Effector memory CD8-positive, alpha-beta T cell (primary cell): ENCODE results near the gene UBE2H.

Experiments
- ATAC-seq: fragments of 150-1000 bp; cut with Tn5 transposase; replicated peaks from 2 replicates; pipeline ENCODE4 v1.10.0; 2021; ENCODE audit warnings: mild to moderate bottlenecking, moderate library complexity
- DNase-seq, 3 experiments: peaks; one replicate each; pipeline ENCODE4 v3.0.0; 2021
- H3K27ac Mint-ChIP-seq, 2 donors: one replicate each; pipeline ENCODE4 v1.8.0; 2022; ENCODE audit warnings: mild to moderate bottlenecking in 2 of 2, mixed read lengths in 2 of 2, moderate library complexity in 2 of 2
- H3K27me3 Mint-ChIP-seq, 2 donors: one replicate each; pipeline ENCODE4 v1.8.0; 2022; ENCODE audit warnings: mixed read lengths in 2 of 2
- H3K36me3 Mint-ChIP-seq: one replicate; pipeline ENCODE4 v1.8.0; 2022; ENCODE audit warnings: mild to moderate bottlenecking, moderate library complexity, mixed read lengths; ENCODE audit not compliant: insufficient read depth
- H3K4me1 Mint-ChIP-seq, 2 donors: one replicate each; pipeline ENCODE4 v1.8.0; 2022; ENCODE audit warnings: low read depth in 2 of 2, mixed read lengths in 2 of 2
- H3K4me3 Mint-ChIP-seq, 2 donors: one replicate each; pipeline ENCODE4 v1.8.0; 2022; ENCODE audit warnings: mild to moderate bottlenecking in 2 of 2, mixed read lengths in 2 of 2, moderate library complexity in 2 of 2
- H3K9me3 Mint-ChIP-seq, 2 donors: one replicate each; pipeline ENCODE4 v1.8.0; 2022; ENCODE audit warnings: mixed read lengths in 2 of 2

The UBE2H gene

DNA sequence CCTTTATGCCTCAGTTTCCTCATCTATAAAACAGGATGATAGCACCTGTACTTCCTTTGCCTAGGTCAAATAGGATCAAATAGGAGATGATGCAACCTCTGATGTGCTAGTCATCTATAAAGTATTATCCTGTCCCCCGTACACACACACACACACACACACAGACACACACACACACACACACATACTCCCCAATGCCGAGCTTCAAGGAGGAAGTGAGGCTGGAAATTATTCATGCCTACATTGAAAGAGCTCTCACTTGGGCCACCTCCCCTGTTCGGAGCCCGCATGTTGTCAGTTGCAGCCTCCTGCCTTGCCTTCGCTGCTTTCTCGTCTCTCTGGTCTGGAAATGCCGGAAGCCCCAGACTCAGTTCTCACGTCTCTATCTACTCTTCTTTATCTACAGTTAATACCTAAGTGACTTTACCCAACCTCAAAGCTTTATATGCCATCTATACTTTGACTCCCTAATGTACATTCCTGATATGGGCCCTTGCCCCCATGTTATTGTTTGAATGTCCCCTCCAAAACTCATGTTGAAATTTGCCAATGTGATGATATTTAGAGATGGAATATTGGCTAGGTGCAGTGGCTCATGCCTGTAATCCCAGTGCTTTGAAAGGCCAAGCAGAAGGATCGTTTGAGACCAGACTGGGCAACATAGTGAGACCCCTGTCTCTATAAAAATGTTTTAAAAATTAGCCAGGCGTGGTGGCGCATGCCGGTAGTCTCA lies 6.9 kb upstream of the UBE2H start:
- DNase-seq (no peak), ATAC-seq (no peak)
- Mint-ChIP-seq H3K27ac (no peak overlapping the region), H3K4me3 (no peak overlapping the region), H3K27me3 (no peaks in the 10 kb centered on the region), H3K9me3 (no peaks in the 10 kb centered on the region), H3K4me1 (no peaks in the 10 kb centered on the region), H3K36me3 (no peaks in the 10 kb centered on the region)

DNA sequence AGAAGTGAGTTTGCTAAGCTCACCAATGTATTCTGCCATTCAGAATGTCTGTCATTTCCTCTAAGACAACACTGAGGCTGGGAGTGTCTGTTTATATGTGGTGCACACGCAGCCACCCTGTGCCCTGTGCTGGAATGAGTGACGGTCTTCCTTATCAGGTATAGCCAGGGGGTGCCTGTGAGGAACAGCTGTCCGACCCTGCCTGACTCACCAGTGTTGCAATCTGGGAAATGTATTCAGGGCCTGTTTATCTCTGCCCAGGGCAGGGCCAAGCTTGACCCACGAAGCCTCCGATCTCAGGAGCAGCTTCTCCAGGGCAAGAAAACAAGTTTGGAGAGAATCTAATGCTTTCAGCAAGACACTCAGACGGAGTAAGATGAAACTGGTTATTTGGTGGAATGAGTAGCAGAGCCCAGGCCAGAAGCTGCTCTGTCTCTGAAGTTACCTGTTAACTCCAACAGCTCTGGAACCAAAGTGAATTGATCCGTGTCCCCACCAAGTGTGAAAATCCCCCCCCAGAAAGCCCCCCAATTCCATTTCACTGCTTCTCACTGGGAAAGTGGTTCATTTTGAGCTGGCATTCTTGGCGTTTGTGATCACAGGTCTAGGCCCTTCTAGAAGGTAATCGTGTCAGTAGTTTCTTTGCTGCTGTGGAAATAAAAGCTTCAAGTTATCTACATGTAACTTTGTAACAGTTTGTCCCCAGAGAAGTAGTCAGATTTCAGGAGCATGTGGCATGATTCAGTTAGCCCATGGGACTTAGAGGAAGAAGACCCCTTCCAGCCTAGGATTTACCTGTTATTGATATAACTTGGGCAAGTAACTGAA lies 6.1 kb upstream of the UBE2H start:
- no peak overlapping the region for H3K4me3 Mint-ChIP-seq
- H3K36me3 Mint-ChIP-seq = peaks cover 2% of the 10 kb centered on the region
- DNase-seq (no peak), ATAC-seq (no peak)
- no peaks in the 10 kb centered on the region for H3K4me1 Mint-ChIP-seq
- no peaks in the 10 kb centered on the region for H3K9me3 Mint-ChIP-seq
- H3K27ac Mint-ChIP-seq = peak overlapping the region in 1 of 2 donors; percentile 14
- no peaks in the 10 kb centered on the region for H3K27me3 Mint-ChIP-seq

DNA sequence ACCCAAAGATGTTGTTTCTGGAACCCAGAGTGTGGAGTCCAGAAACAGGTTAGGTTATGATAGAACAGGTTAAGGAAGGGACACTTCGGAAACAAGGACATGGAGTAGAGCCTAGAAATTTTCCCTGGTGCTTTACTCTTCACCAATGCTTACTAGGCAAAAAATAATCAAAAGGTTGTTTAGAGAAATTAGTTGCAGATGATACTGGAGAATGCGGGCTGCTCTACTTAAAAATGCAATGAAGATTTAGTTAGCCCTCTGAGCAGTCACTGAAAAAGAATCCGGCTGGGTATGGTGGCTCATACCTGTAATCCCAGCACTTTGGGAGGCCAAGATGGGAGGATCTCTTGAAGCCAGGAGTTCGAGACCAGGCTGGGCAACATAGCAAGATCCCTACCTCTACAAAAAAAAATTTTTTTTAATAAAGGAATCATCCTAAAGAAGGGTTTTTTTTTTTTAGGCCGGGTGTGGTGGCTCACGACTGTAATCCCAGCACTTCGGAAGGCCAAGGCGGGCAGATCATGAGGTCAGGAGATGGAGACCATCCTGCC lies 3.3 kb upstream of the UBE2H start:
- Mint-ChIP-seq H3K27ac (no peak overlapping the region), H3K4me3 (no peak overlapping the region), H3K4me1 (peaks cover 8 to 17% of the 10 kb centered on the region in 2 donors), H3K36me3 (peaks cover 12% of the 10 kb centered on the region), H3K27me3 (no peaks in the 10 kb centered on the region), H3K9me3 (no peaks in the 10 kb centered on the region)
- DNase-seq (no peak), ATAC-seq (no peak)

DNA sequence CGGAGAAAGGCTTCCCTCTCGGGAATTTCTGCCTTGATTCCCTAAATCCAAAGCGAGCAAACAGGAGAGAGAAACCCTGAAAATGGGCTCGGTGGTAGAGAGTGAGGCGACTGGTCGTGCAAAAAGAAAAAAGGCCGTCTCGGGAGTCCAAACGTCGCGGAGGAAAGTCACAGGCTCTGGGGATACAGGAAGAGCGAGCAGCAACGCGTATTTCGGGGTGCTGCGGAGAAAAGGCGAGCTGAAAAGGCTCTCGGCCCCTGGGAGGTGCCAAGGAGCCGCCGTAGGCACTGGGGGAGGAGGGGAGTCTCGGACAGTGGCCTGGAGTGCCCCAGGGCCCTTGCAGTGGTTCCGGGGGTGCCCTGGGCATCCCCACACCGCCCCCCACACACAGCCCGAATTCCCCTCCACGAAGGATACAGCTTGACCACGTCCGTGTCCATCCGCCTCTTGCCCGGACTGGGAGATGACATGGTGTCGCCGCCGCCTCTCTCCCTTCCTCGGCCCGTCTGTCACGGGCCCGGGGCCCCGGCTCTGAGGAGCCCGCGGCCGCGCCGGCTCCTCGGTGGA lies 591 bp downstream of the UBE2H start:
- Mint-ChIP-seq H3K36me3 (peaks cover 12% of the 10 kb centered on the region), H3K27me3 (no peaks in the 10 kb centered on the region), H3K9me3 (no peaks in the 10 kb centered on the region), H3K27ac (no peak overlapping the region), H3K4me3 (no peak overlapping the region), H3K4me1 (peaks cover 9 to 17% of the 10 kb centered on the region in 2 donors)
- DNase-seq = peak in 2 of 3 experiments; percentile 10 to 31
- ATAC-seq = peak; percentile 12

DNA sequence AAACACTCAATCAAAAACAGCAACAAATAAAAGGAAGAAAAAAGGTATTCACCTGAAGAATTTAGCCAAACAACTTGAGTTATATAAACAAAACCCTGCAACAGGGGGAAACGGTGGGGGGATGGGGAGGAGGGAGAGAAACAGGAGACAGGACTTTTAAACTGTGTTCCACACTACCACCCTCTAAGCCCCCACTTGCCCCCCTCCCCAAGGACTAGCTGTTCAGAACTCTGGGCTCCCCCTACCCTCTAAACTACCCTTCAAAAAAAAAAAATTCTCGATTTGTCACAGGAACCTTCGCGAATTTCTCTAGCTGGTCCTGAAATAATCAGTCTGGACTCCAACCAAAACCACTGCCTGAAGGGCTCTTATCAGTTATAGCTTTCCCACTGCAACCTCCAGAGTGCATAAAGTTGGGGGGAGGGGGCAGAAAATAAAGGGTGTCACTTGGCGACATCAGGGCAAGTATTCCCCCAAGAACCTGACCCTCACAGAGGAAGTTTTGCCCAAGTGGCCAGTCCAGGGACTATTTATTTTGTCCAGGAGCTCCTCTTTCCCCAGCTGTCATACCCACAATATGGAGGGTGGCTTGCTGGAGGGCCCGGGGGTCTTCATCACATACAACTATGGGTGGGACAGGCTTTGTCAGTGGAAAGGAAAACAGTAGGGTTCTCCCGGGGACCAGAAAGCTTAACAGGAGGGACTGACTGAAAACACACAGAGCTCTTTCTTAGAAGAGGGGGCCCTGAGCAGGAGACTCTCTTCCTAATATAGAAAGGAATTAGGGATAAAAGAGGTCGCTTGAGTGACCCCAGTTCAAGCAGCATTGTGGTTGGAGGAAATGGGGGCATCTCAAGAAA lies 1.3 kb downstream of the UBE2H start:
- DNase-seq (no peak), ATAC-seq (no peak)
- peaks cover 12% of the 10 kb centered on the region for H3K36me3 Mint-ChIP-seq
- H3K4me1 Mint-ChIP-seq = peaks cover 9 to 22% of the 10 kb centered on the region in 2 donors
- no peaks in the 10 kb centered on the region for H3K9me3 Mint-ChIP-seq
- H3K27ac Mint-ChIP-seq = no peak overlapping the region
- no peaks in the 10 kb centered on the region for H3K27me3 Mint-ChIP-seq
- no peak overlapping the region for H3K4me3 Mint-ChIP-seq

DNA sequence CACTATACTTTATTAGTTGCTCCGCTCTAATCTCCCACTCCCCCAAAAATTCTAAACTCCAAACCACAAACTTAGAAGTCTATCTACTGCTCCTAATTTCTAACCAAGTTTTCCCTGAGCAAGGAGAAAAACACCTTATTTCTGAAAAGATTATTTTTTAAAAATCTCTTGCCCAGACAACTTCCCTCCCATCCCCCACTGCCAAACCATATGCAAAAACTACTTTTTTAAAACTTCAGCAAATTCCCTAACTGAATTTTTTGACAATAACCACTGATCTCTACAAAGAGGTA lies 1.9 kb downstream of the UBE2H start:
- no peaks in the 10 kb centered on the region for H3K27me3 Mint-ChIP-seq
- H3K4me3 Mint-ChIP-seq = no peak overlapping the region
- H3K27ac Mint-ChIP-seq = no peak overlapping the region
- DNase-seq (no peak), ATAC-seq (no peak)
- H3K36me3 Mint-ChIP-seq = peaks cover 12% of the 10 kb centered on the region
- peaks cover 9 to 22% of the 10 kb centered on the region in 2 donors for H3K4me1 Mint-ChIP-seq
- H3K9me3 Mint-ChIP-seq = no peaks in the 10 kb centered on the region

DNA sequence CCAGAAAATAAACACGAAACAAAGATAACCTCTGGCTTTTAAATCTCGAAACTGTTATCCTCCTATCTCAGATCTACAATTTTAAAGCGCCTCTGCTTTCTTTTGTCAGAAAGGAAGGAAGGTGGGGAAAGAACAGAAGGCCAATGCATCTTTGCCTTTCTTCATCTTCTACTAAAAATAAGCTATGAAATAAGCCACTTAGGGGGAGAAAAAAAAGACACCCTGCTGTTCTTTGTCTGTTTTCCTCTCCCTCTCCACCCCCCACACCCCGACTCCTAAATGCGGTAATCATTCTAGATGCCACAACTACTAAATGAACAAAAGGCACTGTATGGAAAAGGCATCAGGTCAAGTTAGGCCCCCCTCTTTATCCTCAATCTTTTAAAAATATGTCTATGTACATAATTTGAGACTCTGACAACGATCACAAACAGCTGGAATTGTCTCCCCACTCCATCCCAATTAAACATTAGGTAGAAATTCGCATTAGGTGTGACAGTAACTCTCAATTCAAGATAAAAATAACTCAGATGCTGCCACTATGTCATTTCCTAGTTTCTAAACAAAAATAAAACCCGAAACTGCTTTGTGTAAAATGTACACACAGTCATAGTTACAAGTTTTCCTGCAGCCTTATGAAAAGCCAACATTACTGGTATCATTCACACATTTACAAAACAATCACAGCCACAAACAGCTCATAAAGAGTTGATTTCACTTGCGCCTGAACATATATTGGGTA lies 2.4 kb downstream of the UBE2H start:
- H3K27me3 Mint-ChIP-seq = no peaks in the 10 kb centered on the region
- no peak overlapping the region for H3K4me3 Mint-ChIP-seq
- H3K36me3 Mint-ChIP-seq = peaks cover 12% of the 10 kb centered on the region
- DNase-seq (no peak), ATAC-seq (peak; percentile 10)
- H3K9me3 Mint-ChIP-seq = no peaks in the 10 kb centered on the region
- no peak overlapping the region for H3K27ac Mint-ChIP-seq
- peaks cover 9 to 22% of the 10 kb centered on the region in 2 donors for H3K4me1 Mint-ChIP-seq

DNA sequence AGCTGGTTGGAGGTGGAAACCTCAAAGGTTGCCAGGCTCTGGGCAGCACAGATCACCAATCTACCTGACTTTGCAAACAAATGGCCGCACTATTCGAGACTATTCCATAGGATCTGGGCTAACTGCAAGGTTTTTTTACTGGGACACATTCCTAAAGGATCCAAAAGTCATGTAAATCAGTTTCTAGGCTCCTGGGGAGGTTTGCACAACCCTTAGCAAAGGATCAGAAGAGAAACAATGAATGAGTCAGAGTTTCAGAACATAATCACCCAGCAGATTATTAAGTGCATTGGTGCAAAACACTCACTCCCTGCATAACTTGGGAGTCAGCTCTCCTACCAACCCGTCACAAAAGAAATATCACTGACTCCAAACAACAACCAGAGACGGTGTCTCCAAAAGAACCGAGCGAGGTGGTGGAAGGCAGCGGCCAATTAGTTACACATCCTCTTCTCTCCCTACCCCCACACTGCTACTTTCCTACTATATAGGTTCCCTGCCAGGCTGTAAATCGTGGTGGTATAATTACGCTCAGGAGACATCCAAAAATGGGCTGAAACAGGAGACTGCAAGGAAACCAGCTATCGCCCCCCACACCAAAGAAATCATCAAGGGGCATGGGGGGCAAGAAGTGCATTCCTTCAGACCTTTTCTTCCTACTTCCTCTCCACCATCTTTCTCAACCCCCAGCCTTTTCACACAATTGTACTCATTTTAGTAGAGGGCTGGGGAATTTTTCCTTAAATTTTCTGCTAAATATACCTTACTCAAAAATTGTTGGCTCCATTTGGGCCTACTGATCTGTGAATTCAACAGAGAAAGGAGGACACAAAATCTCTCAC lies 3.2 kb downstream of the UBE2H start:
- Mint-ChIP-seq H3K4me3 (no peak overlapping the region), H3K27ac (no peak overlapping the region), H3K27me3 (no peaks in the 10 kb centered on the region), H3K36me3 (peaks cover 15% of the 10 kb centered on the region), H3K9me3 (no peaks in the 10 kb centered on the region), H3K4me1 (peaks cover 12 to 29% of the 10 kb centered on the region in 2 donors)
- ATAC-seq = no peak
- no peak for DNase-seq

DNA sequence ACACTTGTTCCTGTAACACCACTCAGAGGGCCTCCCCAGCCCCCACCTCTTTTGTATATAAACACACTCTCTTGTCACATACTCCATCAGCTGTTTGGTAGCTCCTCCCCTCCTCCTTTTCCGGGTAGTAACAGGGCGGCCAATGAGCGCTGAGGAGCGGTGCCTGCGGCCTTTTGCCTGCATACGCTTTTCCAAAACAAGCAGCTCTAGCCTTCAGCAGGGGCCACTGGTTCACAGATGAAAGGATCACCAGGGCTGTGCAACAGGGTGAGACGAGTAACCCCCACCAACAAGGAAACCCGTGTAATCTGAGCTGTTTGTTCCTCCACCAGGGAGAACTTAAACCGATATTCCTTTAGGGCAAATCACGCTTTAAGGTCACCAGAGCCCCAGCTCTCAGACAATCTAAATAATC lies 3.9 kb downstream of the UBE2H start:
- ATAC-seq (peak; percentile 73), DNase-seq (peak; percentile 68 to 73 (median 70))
- Mint-ChIP-seq H3K27me3 (no peaks in the 10 kb centered on the region), H3K27ac (no peak overlapping the region), H3K9me3 (no peaks in the 10 kb centered on the region), H3K4me3 (no peak overlapping the region), H3K36me3 (peaks cover 14% of the 10 kb centered on the region), H3K4me1 (peaks cover 13 to 30% of the 10 kb centered on the region in 2 donors)

DNA sequence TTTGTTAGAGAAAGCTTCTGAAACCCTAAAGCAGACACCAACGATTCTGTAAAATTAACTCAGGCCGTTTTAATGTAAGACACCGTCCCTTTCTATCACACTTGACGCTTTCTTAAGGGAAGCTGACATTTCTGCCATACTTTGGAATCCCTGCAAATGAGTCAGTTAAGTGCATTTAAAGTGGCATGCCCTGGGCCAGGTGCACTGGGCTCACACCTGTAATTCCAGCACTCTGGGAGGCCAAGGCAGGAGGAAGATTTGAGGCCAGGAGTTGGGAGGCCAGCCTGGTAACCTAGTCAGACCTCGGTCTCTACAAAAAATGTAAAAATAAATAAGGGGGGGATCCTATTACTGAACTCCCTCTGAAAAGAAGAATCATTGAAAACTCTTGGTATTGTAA lies 4.4 kb downstream of the UBE2H start:
- ATAC-seq (no peak), DNase-seq (no peak)
- Mint-ChIP-seq H3K9me3 (no peaks in the 10 kb centered on the region), H3K27ac (no peak overlapping the region), H3K27me3 (no peaks in the 10 kb centered on the region), H3K4me1 (peaks cover 13 to 30% of the 10 kb centered on the region in 2 donors), H3K36me3 (peaks cover 12% of the 10 kb centered on the region), H3K4me3 (no peak overlapping the region)

DNA sequence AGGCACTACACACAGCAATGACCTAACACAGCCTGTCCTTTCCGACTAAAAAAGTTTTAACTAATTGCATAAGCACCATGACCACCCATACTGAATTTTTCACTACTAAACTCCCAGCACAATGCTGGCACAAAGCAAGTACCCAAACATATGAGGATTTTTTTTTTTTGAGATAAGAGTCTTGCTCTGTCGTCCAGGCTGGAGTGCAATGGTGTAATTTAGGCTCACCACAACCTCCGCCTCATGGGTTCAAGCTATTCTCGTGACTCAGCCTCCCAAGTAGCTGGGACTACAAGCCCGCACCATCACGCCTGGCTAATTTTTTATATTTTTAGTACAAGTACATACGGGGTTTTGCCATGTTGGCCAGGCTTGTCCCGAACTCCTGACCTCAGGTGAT lies 5.1 kb downstream of the UBE2H start:
- no peak overlapping the region for H3K27ac Mint-ChIP-seq
- no peak for ATAC-seq

DNA sequence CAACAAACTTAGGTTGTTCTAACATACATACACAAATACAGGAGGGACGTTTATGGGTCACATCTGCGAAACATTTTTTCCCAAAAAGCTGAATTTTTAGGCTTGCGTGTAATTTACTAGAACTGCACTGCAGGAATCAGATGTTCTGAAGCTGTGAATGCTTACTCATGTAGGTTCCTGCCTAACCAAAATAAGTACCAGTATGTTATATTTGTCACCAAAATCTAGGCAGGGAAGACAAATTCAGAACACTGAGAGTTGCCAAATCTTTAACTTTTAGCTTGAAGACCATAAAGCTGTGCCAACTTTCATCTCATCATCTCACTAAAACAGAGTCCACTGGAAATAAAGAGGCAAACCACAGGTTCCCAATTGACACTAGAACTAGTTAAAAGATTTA lies 5.7 kb downstream of the UBE2H start:
- H3K27ac Mint-ChIP-seq = no peak overlapping the region
- DNase-seq = no peak
- no peak for ATAC-seq
- no peaks in the 10 kb centered on the region for H3K27me3 Mint-ChIP-seq
- no peaks in the 10 kb centered on the region for H3K9me3 Mint-ChIP-seq
- H3K4me1 Mint-ChIP-seq = peaks cover 10 to 22% of the 10 kb centered on the region in 2 donors
- H3K4me3 Mint-ChIP-seq = no peak overlapping the region
- H3K36me3 Mint-ChIP-seq = peaks cover 7% of the 10 kb centered on the region

More for the DNA sequence above, 5.1 kb downstream of the UBE2H start:
- no peaks in the 10 kb centered on the region for H3K9me3 Mint-ChIP-seq
- H3K4me3 Mint-ChIP-seq = no peak overlapping the region
- DNase-seq = no peak
- H3K36me3 Mint-ChIP-seq = peaks cover 9% of the 10 kb centered on the region
- peaks cover 10 to 23% of the 10 kb centered on the region in 2 donors for H3K4me1 Mint-ChIP-seq
- no peaks in the 10 kb centered on the region for H3K27me3 Mint-ChIP-seq
